Astrocyte (in vitro differentiated cells and primary cell): ENCODE data around the gene HDAC2. TPM values are rescaled to one million over a fixed set of nuclear protein-coding genes. Genes with fewer than 3 reads are reported as not detected.
"Not testable (repeated sequence)": the region's sequence is repeated elsewhere in the genome, so short reads cannot be mapped to it uniquely, and the experiment has no call there.

Source experiments
- DNase-seq: peaks from one replicate; pipeline ENCODE4 v3.0.0-alpha.2; 2010; ENCODE audit warnings: low read depth
- FAIRE-seq: peaks from 2 replicates; lab custom pipeline; 2011; peaks lifted over from hg19 to GRCh38; lab: Jason Lieb, UNC
- H2AFZ ChIP-seq: 2 replicates; pipeline ENCODE4 v1.6.0; 2012; ENCODE audit warnings: low read depth, low read length, inconsistent platforms
- H3K27ac ChIP-seq: 2 replicates; pipeline ENCODE4 v1.5.1; 2011; ENCODE audit warnings: low read depth, low read length, inconsistent platforms
- H3K27me3 ChIP-seq: 2 replicates; pipeline ENCODE4 v1.6.0; 2011; ENCODE audit warnings: low read length, inconsistent platforms; ENCODE audit not compliant: insufficient read depth
- H3K36me3 ChIP-seq: 2 replicates; pipeline ENCODE4 v1.5.1; 2011; ENCODE audit warnings: low read length, inconsistent platforms; ENCODE audit not compliant: insufficient read depth
- H3K4me1 ChIP-seq: 2 replicates; pipeline ENCODE4 v1.5.1; 2011; ENCODE audit warnings: low read length, inconsistent platforms; ENCODE audit not compliant: insufficient read depth
- H3K4me2 ChIP-seq: 2 replicates; pipeline ENCODE4 v1.6.0; 2012; ENCODE audit warnings: low read length, inconsistent platforms
- H3K4me3 ChIP-seq: 2 replicates; pipeline ENCODE4 v1.5.1; 2011; ENCODE audit warnings: low read depth, mild to moderate bottlenecking, low read length, inconsistent platforms; ENCODE audit not compliant: insufficient read depth
- H3K79me2 ChIP-seq: 2 replicates; pipeline ENCODE4 v1.6.0; 2012; ENCODE audit warnings: mild to moderate bottlenecking, low read length, inconsistent platforms; ENCODE audit not compliant: insufficient read depth
- H3K9ac ChIP-seq: 2 replicates; pipeline ENCODE4 v1.6.0; 2012; ENCODE audit warnings: mild to moderate bottlenecking, low read length, inconsistent platforms
- H3K9me3 ChIP-seq: 2 replicates; pipeline ENCODE4 v1.5.1; 2012; ENCODE audit warnings: low read depth, mild to moderate bottlenecking, low read length, inconsistent platforms; ENCODE audit not compliant: insufficient read depth
- H4K20me1 ChIP-seq: 2 replicates; pipeline ENCODE4 v1.6.0; 2012; ENCODE audit warnings: low read length, inconsistent platforms; ENCODE audit not compliant: insufficient read depth
- H3K27ac Mint-ChIP-seq: one replicate; pipeline ENCODE4 v1.8.0; 2021; ENCODE audit warnings: mild to moderate bottlenecking, mixed read lengths; ENCODE audit not compliant: unreplicated experiment
- H3K27me3 Mint-ChIP-seq: one replicate; pipeline ENCODE4 v1.8.0; 2021; ENCODE audit warnings: low read depth, mixed read lengths; ENCODE audit not compliant: unreplicated experiment
- H3K36me3 Mint-ChIP-seq: one replicate; pipeline ENCODE4 v1.8.0; 2021; ENCODE audit warnings: low read depth, mixed read lengths; ENCODE audit not compliant: unreplicated experiment
- H3K4me1 Mint-ChIP-seq: one replicate; pipeline ENCODE4 v1.8.0; 2021; ENCODE audit warnings: low read depth, mixed read lengths; ENCODE audit not compliant: unreplicated experiment
- H3K4me3 Mint-ChIP-seq: one replicate; pipeline ENCODE4 v1.8.0; 2021; ENCODE audit warnings: mild to moderate bottlenecking, moderate library complexity, mixed read lengths; ENCODE audit not compliant: unreplicated experiment
- H3K9me3 Mint-ChIP-seq: one replicate; pipeline ENCODE4 v1.8.0; 2021; ENCODE audit warnings: mild to moderate bottlenecking, mixed read lengths; ENCODE audit not compliant: unreplicated experiment
- CTCF ChIP-seq: IDR thresholded peaks from 2 replicates; pipeline ENCODE4 v1.5.1; 2011; ENCODE audit warnings: low read depth, mild to moderate bottlenecking, inconsistent platforms, low read length, moderate library complexity; ENCODE audit not compliant: insufficient read depth
- EZH2 ChIP-seq: IDR thresholded peaks from 2 replicates; pipeline ENCODE4 v1.6.1; 2012; ENCODE audit warnings: mild to moderate bottlenecking, low read length, inconsistent platforms; ENCODE audit not compliant: insufficient read depth
- total RNA-seq: library from RNA; stranded (reverse); gene quantifications from 2 replicates; pipeline ENCODE4 v1.2.1, GENCODE V29; 2021

HDAC2 gene
- total RNA-seq, 1 donor from 2014 or later = 179 TPM

DNA sequence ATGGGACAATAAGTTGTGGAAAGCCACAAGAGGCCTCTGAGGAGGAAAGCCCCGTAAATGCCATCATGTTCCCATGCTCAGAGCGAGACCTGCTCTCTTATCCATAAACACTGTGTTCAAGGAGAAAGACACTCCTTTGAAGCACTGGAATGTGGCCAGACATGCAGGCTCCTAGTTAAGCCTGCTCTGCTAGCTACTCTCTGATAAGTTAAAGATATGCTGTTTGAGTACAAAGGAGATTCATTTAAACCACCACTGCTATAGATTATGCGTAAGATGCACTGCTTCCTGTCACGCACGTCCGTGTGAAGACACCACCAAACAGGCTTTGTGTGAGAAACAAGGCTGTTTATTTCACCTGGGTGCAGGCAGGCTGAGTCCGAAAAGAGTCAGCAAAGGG is 40.5 kb upstream of the HDAC2 start:
- not testable (repeated sequence) for H2AFZ ChIP-seq, H3K9me3 Mint-ChIP-seq, H3K27ac ChIP-seq, H3K4me3 Mint-ChIP-seq, FAIRE-seq, H3K79me2 ChIP-seq, H3K9me3 ChIP-seq, H3K4me2 ChIP-seq, H3K9ac ChIP-seq, H4K20me1 ChIP-seq, H3K36me3 ChIP-seq, H3K27me3 ChIP-seq, H3K36me3 Mint-ChIP-seq, H3K4me1 ChIP-seq, H3K4me3 ChIP-seq, DNase-seq, H3K27me3 Mint-ChIP-seq
- peak overlapping the region; percentile 64 for H3K27ac Mint-ChIP-seq
- H3K4me1 Mint-ChIP-seq = peaks cover 36% of the 10 kb centered on the region

- H4K20me1 ChIP-seq = no peaks in the 10 kb centered on the region
- no peaks in the 10 kb centered on the region for H3K27me3 ChIP-seq
- peaks cover 10% of the 10 kb centered on the region for H3K4me1 ChIP-seq
- H3K79me2 ChIP-seq = no peaks in the 10 kb centered on the region
- no peak overlapping the region for H3K9ac ChIP-seq
- no peaks in the 10 kb centered on the region for H3K36me3 ChIP-seq
- H2AFZ ChIP-seq = no peak overlapping the region
- Mint-ChIP-seq H3K4me1 (peaks cover 26% of the 10 kb centered on the region), H3K27me3 (no peaks in the 10 kb centered on the region), H3K4me3 (no peak overlapping the region), H3K9me3 (no peaks in the 10 kb centered on the region), H3K27ac (no peak overlapping the region), H3K36me3 (no peaks in the 10 kb centered on the region)
- no peak for FAIRE-seq
- DNase-seq = no peak
- no peak overlapping the region for H3K4me2 ChIP-seq
- no peak overlapping the region for H3K27ac ChIP-seq
- TF ChIP-seq EZH2 (no peak), CTCF (no peak)
- H3K4me3 ChIP-seq = no peak overlapping the region
- H3K9me3 ChIP-seq = no peaks in the 10 kb centered on the region
Measured at GRCh38 chr6:114010540-114010939, 39.6 kb upstream of the HDAC2 start.

- H3K27me3 ChIP-seq = no peaks in the 10 kb centered on the region
- Mint-ChIP-seq H3K9me3 (no peaks in the 10 kb centered on the region), H3K27me3 (no peaks in the 10 kb centered on the region), H3K4me1 (peaks cover 25% of the 10 kb centered on the region), H3K36me3 (no peaks in the 10 kb centered on the region), H3K4me3 (peak overlapping the region; percentile 10), H3K27ac (no peak overlapping the region)
- no peak overlapping the region for H3K4me2 ChIP-seq
- peaks cover 10% of the 10 kb centered on the region for H3K4me1 ChIP-seq
- no peak for TF ChIP-seq EZH2
- TF ChIP-seq CTCF = no peak
- no peaks in the 10 kb centered on the region for H3K79me2 ChIP-seq
- DNase-seq (no peak), FAIRE-seq (no peak)
- H3K9me3 ChIP-seq = no peaks in the 10 kb centered on the region
- no peak overlapping the region for H3K4me3 ChIP-seq
- no peaks in the 10 kb centered on the region for H3K36me3 ChIP-seq
- no peaks in the 10 kb centered on the region for H4K20me1 ChIP-seq
- no peak overlapping the region for H2AFZ ChIP-seq
- no peak overlapping the region for H3K27ac ChIP-seq
- no peak overlapping the region for H3K9ac ChIP-seq
Measured at GRCh38 chr6:114009192-114009591, 38.2 kb upstream of the HDAC2 start.
